Peyer's patch (tissue), 4 donors: ENCODE measurements around the gene CD1C.
"Not testable (repeated sequence)": the region's sequence is repeated elsewhere in the genome, so short reads cannot be mapped to it uniquely, and the experiment has no call there.

Experiments used
- POLR2A ChIP-seq, 2 donors: fragments of 450-650 bp; IDR thresholded peaks; one replicate each; pipeline ENCODE4 v1.5.1; 2017; ENCODE audit warnings: antibody characterized with exemption in 2 of 2, mild to moderate bottlenecking in 2 of 2, moderate library complexity in 2 of 2
- TF ChIP-seq, protein P1 (sequence below), 6 experiments: fragments of 450-650 bp in 4 of 6; fragments of 200-600 bp in 2 of 6; sonication (generic) in 1 of 6; IDR thresholded peaks; one replicate each; pipeline ENCODE4 v1.5.1; 2017 to 2019; ENCODE audit warnings: antibody characterized with exemption in 6 of 6, mild to moderate bottlenecking in 3 of 6, moderate library complexity in 1 of 6

DNA sequence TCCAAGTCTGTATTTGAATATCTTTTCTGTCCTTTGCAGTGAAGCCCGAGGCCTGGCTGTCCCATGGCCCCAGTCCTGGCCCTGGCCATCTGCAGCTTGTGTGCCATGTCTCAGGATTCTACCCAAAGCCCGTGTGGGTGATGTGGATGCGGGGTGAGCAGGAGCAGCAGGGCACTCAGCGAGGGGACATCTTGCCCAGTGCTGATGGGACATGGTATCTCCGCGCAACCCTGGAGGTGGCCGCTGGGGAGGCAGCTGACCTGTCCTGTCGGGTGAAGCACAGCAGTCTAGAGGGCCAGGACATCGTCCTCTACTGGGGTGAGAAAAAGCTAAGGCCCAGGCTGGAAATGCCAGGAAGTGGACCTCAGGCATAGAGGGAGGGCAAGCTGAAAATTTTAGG lies 33.0 kb upstream of the CD1C start:
- TF ChIP-seq, protein P1, sequence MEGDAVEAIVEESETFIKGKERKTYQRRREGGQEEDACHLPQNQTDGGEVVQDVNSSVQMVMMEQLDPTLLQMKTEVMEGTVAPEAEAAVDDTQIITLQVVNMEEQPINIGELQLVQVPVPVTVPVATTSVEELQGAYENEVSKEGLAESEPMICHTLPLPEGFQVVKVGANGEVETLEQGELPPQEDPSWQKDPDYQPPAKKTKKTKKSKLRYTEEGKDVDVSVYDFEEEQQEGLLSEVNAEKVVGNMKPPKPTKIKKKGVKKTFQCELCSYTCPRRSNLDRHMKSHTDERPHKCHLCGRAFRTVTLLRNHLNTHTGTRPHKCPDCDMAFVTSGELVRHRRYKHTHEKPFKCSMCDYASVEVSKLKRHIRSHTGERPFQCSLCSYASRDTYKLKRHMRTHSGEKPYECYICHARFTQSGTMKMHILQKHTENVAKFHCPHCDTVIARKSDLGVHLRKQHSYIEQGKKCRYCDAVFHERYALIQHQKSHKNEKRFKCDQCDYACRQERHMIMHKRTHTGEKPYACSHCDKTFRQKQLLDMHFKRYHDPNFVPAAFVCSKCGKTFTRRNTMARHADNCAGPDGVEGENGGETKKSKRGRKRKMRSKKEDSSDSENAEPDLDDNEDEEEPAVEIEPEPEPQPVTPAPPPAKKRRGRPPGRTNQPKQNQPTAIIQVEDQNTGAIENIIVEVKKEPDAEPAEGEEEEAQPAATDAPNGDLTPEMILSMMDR (IDR thresholded peaks at IDR 0.05) = not testable (repeated sequence)
- not testable (repeated sequence) for TF ChIP-seq POLR2A (IDR thresholded peaks at IDR 0.05)
